Activated T-cell treated with anti-CD3 and anti-CD28 coated beads for 48 hours (primary cell): ENCODE measurements around the gene KRTAP2-4.
"Not testable (repeated sequence)": the region's sequence is repeated elsewhere in the genome, so short reads cannot be mapped to it uniquely, and the experiment has no call there.

Experiments used
- DNase-seq: peaks from one replicate; pipeline ENCODE4 v3.0.0-alpha.2; 2020; ENCODE audit warnings: low read depth

Gene KRTAP2-4

DNA sequence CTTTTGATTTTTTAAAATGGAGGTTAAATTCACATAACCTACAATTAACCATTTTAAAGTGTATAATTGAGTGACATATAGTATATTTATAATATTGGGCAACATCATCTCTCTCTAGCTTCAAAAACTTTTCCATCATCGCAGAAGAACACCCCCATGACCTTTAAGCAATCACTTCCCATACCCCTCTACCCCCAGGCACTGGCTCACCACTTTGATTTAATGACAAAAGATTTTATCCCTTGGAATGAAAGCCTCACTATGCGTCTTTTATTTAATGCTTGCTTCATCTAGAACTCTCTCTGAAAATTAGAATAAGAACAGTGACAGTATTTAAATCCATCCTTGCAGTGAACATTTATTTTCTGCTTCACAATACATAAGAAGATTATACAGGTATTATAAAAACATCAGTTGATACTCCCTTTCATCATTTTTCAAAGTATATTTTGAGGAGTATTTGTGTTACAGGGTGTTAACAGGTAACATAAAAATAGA, 27.8 kb downstream of the KRTAP2-4 start:
- DNase-seq, result no peak

DNA sequence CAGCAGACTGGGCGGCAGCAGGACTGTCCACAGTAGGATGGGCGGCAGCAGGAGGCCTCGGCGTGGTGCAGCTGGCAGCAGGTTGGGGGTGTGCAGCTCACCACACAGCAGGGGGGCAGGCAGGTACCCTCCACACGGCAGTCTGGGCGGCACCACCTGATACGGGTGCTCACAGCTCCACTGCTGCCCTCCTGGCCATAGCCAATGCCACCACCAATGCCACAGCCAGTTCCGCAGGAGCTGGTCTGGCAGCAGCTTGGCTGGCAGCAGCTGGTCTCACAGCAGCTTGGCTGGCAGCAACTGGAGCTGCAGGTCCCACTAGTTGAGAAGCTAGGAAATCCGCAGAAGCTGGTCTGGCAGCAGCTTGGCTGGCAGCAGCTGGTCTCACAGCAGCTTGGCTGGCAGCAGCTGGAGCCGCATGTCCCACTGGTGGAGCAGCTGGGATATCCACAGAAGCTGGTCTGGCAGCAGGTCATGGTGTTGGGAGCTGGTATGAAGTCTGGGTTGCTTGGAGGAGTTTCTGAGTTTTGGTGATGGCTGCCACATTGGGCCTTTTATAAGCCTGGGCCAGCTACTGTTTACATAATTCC, 31.2 kb downstream of the KRTAP2-4 start, which contains the start of gene KRTAP1-3:
Gene KRTAP1-3 (minus strand): TSS at position 529 of the 590 bp plus-strand sequence. CDS start 53 bp downstream, at position 476.
- not testable (repeated sequence) for DNase-seq

DNA sequence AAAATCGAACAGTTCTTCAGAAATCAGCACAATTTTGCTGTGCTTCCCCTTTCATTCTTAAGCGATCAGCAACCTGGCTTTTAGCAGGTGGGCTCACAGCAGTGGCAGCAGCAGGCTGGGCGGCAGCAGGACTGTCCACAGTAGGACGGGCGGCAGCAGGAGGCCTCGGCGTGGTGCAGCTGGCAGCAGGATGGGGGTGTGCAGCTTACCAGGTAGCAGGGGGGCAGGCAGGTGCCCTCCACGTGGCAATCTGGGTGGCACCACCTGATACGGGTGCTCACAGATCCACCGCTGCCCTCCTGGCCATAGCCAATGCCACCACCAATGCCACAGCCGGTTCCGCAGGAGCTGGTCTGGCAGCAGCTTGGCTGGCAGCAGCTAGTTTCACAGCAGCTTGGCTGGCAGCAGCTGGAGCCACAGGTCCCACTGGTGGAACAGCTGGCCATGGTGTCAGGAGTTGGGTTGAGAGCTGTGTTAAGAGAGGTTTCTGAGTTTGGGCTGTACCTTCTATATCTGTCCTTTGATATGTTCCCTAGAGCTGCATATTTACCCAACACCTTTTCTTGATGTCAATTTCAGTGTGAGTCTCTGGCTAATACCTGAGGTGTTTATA, 35.9 kb downstream of the KRTAP2-4 start, which contains the start of gene KRTAP1-4:
Gene KRTAP1-4 (minus strand): TSS at position 563 of the 613 bp plus-strand sequence. CDS start 117 bp downstream, at position 446.
- DNase-seq, result no peak

DNA sequence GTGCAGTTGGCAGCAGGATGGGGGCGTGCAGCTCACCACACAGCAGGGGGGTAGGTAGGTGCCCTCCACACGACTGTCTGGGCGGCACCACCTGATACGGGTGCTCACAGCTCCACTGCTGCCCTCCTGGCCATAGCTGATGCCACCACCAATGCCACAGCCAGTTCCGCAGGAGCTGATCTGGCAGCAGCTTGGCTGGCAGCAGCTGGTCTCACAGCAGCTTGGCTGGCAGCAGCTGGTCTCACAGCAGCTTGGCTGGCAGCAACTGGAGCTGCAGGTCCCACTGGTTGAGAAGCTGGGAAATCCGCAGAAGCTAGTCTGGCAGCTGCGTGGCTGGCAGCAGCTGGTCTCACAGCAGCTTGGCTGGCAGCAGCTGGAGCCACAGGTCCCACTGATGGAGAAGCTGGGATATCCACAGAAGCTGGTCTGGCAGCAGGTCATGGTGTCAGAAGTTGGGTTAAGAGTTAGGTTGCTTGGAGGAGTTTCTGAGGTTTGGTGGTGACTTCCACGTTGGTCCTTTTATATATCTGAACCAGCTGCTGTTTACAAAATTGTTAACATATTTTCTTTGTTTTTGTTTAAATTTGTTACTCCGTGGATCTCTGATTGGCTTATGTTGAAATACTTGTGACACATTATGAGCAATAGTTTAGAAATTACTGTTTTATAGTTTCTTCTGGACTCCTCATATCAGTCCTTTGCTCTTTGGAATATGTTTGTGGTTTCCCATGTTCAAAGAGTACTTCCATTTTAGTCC, 38.8 kb downstream of the KRTAP2-4 start, which contains the start of gene KRTAP1-5:
Gene KRTAP1-5 (minus strand): TSS at position 494 of the 757 bp plus-strand sequence. CDS start 53 bp downstream, at position 441.
- DNase-seq, result no peak

DNA sequence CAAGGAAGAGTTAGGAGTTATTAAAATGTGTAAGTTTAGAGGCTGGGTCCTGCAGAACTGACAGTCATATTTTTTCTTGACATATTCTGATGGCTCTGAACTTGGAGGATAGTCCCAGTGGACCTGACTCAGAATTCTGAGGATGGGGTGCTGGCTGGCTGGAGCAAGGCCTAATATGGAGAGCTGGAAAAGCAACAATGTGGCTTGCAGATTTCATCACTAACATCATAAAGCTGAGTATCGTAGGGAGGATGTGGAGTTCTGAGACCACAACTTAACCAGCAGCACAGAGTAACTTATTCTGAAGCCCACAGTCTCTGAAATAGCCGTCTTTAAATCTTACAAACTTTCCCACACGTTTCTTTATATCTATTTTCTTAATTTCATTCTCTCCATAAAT, 41.0 kb downstream of the KRTAP2-4 start:
- no peak for DNase-seq

GRCh38 chr17:41020336-41020735, 45.3 kb downstream of the KRTAP2-4 start:
- DNase-seq, result no peak

DNA sequence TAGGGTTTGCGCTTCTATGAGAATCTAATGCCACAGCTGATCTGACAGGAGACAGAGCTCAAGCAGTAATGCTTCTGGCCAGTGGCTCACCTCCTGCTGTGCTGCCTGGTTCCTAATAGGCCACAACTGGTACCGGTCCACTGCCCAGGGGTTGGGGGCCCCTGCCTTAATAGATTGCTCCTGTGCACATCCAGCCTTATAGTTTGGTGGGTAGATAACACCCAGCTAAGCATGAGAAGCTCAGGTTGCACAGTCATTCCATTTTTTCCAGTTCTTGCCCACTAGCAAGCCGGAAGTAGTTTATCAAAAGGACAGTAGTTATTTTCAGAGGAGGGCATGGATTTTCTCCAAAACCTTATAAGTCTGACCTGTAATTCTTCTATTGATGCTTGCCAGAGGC, 46.3 kb downstream of the KRTAP2-4 start:
- DNase-seq, result no peak

DNA sequence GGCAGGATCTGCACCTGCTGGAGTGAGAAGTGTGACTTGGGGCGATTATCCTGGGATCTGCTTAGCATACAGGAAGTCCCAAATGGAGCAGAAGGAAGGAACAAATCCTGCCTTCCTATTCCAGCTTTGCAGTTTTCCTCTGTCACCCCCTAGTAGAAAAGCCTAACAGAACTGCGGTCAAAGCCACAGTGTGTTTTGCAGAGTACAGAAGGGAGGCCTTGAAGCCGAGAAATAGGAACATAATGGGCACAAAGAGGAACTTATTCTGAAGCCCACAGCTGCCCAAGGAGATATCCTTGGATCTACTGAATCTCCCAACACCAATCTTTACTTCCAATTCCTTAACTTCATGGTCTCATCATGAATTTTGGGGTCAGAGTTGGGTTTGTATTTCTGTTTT, 47.1 kb downstream of the KRTAP2-4 start:
- no peak for DNase-seq

GRCh38 chr17:41016578-41017215, 49.0 kb downstream of the KRTAP2-4 start:
- DNase-seq, result no peak

DNA sequence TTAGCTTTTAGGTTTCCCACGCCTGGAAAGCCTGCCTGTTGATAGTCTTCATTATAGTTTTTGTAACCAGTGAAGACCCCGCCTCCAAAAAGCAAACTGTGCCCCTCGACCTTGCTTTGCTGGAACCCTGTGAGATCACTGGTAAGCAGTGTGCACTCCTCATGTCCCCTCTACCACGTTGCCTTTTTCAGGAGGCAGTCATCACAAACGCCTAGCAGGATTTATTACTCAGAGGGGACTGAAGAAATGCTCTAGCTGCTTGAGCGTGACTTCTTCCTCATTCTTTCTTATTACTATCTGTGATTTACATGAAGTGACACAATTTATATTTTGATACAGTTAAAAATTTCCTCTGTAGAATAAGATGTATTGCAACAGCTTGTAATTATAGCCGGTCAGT, 50.2 kb downstream of the KRTAP2-4 start:
- DNase-seq, result no peak
